Stomach smooth muscle (tissue), 2 donors: ENCODE results near the gene TMEM39A.

Source experiments
- H3K27ac ChIP-seq: one replicate; pipeline ENCODE4 v1.7.0; 2013; ENCODE audit warnings: mild to moderate bottlenecking, low read length, inconsistent platforms
- H3K27me3 ChIP-seq, 2 donors: one replicate each; pipeline ENCODE4 v1.7.0; 2013; ENCODE audit warnings: low read length in 2 of 2; ENCODE audit not compliant: insufficient read depth in 2 of 2, control insufficient read depth in 1 of 2
- H3K36me3 ChIP-seq, 2 donors: one replicate each; pipeline ENCODE4 v1.7.0; 2013; ENCODE audit warnings: low read length in 2 of 2; ENCODE audit not compliant: control insufficient read depth in 2 of 2, insufficient read depth in 2 of 2
- H3K4me1 ChIP-seq: one replicate; pipeline ENCODE4 v1.7.0; 2013; ENCODE audit warnings: low read length; ENCODE audit not compliant: control insufficient read depth, insufficient read depth
- H3K4me3 ChIP-seq, 2 donors: one replicate each; pipeline ENCODE4 v1.7.0; 2013; ENCODE audit warnings: low read length in 2 of 2
- H3K9ac ChIP-seq, 2 donors: one replicate each; pipeline ENCODE4 v1.7.0; 2013; ENCODE audit warnings: low read length in 2 of 2, mild to moderate bottlenecking in 1 of 2
- H3K9me3 ChIP-seq, 2 donors: one replicate each; pipeline ENCODE4 v1.7.0; 2013; ENCODE audit warnings: low read length in 2 of 2; ENCODE audit not compliant: control insufficient read depth in 2 of 2
- donor health status: healthy.
- donor health status: Pancreatic carcinoma.

The TMEM39A gene, protein sequence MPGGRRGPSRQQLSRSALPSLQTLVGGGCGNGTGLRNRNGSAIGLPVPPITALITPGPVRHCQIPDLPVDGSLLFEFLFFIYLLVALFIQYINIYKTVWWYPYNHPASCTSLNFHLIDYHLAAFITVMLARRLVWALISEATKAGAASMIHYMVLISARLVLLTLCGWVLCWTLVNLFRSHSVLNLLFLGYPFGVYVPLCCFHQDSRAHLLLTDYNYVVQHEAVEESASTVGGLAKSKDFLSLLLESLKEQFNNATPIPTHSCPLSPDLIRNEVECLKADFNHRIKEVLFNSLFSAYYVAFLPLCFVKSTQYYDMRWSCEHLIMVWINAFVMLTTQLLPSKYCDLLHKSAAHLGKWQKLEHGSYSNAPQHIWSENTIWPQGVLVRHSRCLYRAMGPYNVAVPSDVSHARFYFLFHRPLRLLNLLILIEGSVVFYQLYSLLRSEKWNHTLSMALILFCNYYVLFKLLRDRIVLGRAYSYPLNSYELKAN

DNA sequence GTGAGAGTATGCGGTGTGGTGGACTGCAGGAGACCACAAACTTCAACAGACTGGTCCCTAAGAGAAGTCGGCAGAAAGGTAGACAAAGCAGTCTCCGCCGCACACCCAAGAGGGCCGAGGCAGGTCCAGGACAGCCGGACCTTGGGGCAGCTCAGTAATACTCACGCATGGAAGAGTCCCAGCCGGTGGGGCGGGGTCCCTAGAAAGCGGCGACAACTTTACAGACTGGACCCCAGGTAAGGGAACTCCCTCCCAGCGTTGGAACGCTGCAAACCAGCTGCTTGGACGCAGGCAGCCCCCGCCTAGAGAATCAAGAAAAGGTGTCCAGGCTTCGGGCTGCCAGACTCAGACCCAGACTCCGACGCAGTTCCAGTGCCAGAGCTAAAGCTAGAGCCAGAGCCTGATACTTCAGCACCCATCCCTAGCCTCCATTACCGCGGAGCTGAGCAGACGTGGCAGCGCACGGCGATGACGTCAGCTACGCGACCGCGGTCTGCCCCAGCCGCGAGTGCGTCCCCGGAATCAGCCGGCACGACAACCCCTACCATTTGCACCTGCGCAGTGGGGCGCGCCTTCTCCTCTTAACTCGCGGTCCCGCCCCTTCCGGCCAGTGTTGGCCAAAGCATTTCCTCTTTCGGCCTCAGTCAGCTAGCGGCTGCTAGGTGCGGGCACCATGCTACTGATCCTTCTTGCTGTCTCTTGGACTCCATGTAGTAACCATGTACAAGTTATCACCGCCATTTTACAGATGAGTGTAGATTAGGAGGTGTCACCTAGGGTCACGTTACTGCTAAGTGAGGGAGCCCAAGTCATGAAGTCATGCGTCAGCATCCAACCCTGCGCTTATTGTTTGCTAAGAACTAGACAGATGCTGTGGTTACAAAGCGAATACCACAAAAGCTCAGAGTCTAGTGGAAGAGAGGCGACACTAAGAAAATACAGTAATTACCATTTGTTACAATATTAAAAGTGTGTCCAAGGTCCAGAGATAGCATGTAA, at the start of gene TMEM39A:
TSS of gene TMEM39A (minus strand) at position 445 of the 999 bp plus-strand sequence. CDS start 1,541 bp downstream, outside the sequence.
- Histone ChIP-seq H3K4me1 (peaks cover 10% of the 10 kb centered on the region), H3K27ac (peak within 1 kb of the TSS; percentile 85), H3K36me3 (peaks cover 5 to 8% of the 10 kb centered on the region in 2 donors), H3K27me3 (no peaks in the 10 kb centered on the region), H3K4me3 (peak within 1 kb of the TSS; percentile 99 to 100), H3K9me3 (no peaks in the 10 kb centered on the region), H3K9ac (peak within 1 kb of the TSS; percentile 96 to 98)

DNA sequence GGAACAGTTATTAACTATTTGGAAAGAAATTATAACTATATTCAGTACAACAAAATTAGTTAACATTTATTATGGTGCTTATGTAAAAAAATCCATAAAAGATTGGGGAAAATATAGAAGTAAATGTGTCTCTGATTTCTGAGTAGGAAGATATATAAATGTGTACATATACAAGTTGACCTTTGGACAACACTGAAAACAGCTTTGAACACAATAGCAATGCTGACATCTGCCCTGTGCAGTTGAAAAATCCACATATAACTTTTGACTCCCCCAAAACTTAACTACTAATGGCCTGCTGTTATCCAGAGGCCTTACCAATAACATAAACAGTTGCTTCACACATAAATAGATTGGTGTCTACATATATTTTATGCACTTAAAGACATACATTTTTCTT, 47.3 kb upstream of the TMEM39A start:
- Histone ChIP-seq H3K36me3 (peaks cover 11 to 24% of the 10 kb centered on the region in 2 donors), H3K27ac (no peak overlapping the region), H3K4me3 (no peak overlapping the region), H3K4me1 (no peaks in the 10 kb centered on the region), H3K9me3 (no peaks in the 10 kb centered on the region), H3K27me3 (no peaks in the 10 kb centered on the region), H3K9ac (no peak overlapping the region)

DNA sequence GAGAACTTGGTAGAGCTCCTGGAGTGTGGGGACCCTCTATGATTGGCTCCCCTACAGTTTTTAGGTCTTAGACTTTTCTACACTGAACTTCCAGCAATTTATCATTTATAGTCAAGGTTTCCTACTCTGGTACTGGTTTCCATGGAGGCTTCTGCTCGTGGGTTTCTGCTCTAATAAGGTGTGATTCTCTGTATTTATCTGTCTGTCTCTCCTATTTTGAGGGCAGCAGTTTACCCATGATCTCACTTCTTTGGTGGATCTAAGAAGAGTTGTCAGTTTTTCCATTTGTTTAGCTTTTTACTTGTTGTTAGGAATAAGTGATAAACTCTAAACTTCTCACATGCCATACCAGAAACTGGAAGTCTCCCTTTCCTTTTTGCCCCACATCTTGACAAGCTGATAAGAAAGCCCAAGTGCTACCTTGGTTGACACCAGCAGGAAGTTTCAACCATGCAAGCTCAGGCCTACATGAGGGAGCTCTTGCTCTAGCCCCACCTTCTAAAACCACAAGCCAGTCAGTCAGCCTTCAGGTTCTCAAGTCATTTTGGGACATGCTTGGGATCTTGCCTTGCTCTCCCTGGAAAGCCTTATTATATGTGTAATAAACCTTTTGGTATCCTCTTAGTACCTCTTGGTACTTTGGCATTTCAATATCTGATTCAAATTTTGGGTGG, 44.9 kb upstream of the TMEM39A start:
- Histone ChIP-seq H3K9ac (no peak overlapping the region), H3K9me3 (no peaks in the 10 kb centered on the region), H3K4me3 (no peak overlapping the region), H3K27me3 (no peaks in the 10 kb centered on the region), H3K36me3 (peaks cover 10 to 28% of the 10 kb centered on the region in 2 donors), H3K4me1 (no peaks in the 10 kb centered on the region), H3K27ac (no peak overlapping the region)

DNA sequence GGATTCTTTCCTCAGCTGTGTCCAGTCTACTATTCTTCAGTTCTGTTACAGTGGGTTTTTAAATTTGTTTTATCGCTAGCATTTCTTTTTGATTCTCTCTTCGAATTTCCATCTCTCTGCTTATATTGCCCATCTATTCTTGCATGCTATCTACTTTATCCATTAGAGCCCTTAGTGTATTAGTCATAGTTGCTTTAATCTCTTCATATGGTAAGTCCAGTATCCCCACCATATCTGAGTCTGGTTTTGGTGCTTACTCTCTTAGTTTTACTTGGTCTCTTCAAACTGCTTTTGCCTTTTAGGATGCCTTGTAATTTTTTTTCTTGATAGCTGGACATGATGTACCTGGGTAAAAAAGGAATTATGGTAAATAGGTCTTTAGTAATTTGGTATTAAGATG, 44.0 kb upstream of the TMEM39A start:
- Histone ChIP-seq H3K27ac (no peak overlapping the region), H3K9me3 (no peaks in the 10 kb centered on the region), H3K27me3 (no peaks in the 10 kb centered on the region), H3K9ac (no peak overlapping the region), H3K36me3 (peaks cover 7 to 29% of the 10 kb centered on the region in 2 donors), H3K4me1 (no peaks in the 10 kb centered on the region), H3K4me3 (no peak overlapping the region)

DNA sequence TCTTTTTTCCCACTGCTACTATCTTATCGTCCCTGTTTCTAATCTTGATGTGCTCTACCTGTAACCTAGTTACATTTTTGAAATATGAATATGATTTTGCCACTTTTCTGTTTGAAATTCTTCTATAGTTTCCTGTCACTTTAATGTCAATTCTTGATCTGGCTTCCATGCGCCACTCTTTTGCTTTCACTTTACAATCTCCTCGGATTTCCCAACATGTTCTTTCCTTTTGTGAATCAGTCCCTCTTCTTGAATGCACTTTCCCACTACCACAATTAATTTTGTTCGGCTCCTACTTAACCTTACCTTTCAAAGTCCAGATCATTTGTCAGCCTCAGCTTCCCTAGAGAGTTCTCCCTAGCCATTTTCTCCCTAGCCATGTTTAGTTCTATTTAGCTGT, 43.2 kb upstream of the TMEM39A start:
- no peak overlapping the region for H3K9ac ChIP-seq
- H3K27ac ChIP-seq: no peak overlapping the region
- H3K4me1 ChIP-seq: no peaks in the 10 kb centered on the region
- H3K9me3 ChIP-seq: no peaks in the 10 kb centered on the region
- H3K36me3 ChIP-seq: peaks cover 7 to 29% of the 10 kb centered on the region in 2 donors
- H3K4me3 ChIP-seq: no peak overlapping the region
- H3K27me3 ChIP-seq: no peaks in the 10 kb centered on the region

DNA sequence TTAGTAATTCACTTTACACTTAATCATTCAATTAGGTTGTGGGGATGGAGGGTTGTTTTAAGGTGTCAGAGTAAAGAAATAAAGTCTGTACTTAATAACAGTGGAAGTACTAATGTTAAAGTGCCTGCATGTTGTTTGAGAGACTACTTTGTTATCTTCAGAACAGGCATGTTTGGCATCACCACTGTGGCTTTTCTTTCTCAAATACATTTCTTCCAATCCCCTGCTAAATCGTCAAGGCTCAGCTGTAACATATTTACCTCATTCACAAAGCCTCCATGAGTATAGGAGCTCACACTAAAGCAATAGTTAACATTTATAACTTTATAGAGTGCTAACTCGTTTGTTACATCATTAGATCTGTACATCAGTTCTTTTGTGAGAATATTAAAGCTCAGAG, 37.5 kb upstream of the TMEM39A start:
- H3K27me3 ChIP-seq: no peaks in the 10 kb centered on the region
- peaks cover 6% of the 10 kb centered on the region for H3K4me1 ChIP-seq
- no peak overlapping the region for H3K27ac ChIP-seq
- H3K9me3 ChIP-seq: no peaks in the 10 kb centered on the region
- H3K36me3 ChIP-seq: peaks cover 6 to 16% of the 10 kb centered on the region in 2 donors
- H3K9ac ChIP-seq: peak overlapping the region; percentile 3
- H3K4me3 ChIP-seq: peak overlapping the region; percentile 5 to 36

DNA sequence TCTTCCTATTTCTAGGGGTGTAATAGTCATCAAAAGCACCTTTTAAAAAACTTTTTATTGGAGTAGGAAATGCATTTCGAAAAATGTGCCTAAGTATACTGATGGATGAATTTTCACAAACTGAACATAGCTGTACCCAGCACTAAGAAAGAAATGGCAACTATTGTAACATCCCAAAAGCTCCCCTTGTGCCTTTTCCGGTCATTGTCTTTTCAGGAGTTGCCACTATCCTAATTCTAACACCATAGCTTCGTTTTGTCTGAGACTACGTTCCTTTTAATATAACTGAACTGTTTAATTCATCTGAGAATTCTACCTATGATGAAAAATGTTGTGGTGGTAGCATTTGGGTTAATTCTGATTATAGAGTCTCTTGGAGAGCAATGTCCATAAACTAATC, 36.9 kb upstream of the TMEM39A start:
- Histone ChIP-seq H3K4me1 (peaks cover 6% of the 10 kb centered on the region), H3K4me3 (peak overlapping the region; percentile 5 to 100), H3K27ac (no peak overlapping the region)

DNA sequence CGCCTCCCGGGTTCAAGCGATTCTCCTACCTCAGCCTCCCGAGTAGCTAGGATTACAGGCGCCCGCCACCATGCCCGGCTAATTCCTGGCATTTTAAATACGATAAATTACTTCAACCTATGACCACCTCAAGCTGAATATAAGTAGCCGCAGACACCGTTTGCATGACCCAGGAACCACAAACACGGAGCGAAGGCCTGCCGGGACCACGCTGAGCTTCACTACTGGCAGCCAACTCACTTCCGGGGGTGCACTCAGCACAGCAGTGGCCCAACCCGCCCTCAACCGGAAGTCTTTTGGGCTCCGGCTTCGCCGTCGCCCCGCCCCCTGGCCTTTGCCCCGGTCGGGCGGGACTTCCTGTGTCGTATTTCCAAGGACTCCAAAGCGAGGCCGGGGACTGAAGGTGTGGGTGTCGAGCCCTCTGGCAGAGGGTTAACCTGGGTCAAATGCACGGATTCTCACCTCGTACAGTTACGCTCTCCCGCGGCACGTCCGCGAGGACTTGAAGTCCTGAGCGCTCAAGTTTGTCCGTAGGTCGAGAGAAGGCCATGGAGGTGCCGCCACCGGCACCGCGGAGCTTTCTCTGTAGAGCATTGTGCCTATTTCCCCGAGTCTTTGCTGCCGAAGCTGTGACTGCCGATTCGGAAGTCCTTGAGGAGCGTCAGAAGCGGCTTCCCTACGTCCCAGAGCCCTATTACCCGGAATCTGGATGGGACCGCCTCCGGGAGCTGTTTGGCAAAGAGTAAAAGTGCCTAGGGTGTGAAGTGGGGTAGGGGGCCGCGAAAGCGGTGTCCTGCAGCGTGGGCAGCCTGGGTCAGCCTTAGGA, 35.0 kb upstream of the TMEM39A start, which contains the start of gene TIMMDC1:
TSS of gene TIMMDC1 (plus strand) at position 362 of the 826 bp plus-strand sequence. CDS start at position 549, 187 bp downstream.
- Histone ChIP-seq H3K36me3 (peaks cover 0 to 2% of the 10 kb centered on the region in 2 donors), H3K27ac (peak within 1 kb of the TSS; percentile 97), H3K9me3 (no peaks in the 10 kb centered on the region), H3K4me1 (peaks cover 6% of the 10 kb centered on the region), H3K9ac (peak within 1 kb of the TSS; percentile 100), H3K27me3 (no peaks in the 10 kb centered on the region), H3K4me3 (peak within 1 kb of the TSS; percentile 99 to 100)

More for the DNA sequence above, 36.9 kb upstream of the TMEM39A start:
- H3K9me3 ChIP-seq: no peaks in the 10 kb centered on the region
- H3K27me3 ChIP-seq: no peaks in the 10 kb centered on the region
- H3K36me3 ChIP-seq: peaks cover 3 to 12% of the 10 kb centered on the region in 2 donors
- peak overlapping the region; percentile 3 for H3K9ac ChIP-seq

DNA sequence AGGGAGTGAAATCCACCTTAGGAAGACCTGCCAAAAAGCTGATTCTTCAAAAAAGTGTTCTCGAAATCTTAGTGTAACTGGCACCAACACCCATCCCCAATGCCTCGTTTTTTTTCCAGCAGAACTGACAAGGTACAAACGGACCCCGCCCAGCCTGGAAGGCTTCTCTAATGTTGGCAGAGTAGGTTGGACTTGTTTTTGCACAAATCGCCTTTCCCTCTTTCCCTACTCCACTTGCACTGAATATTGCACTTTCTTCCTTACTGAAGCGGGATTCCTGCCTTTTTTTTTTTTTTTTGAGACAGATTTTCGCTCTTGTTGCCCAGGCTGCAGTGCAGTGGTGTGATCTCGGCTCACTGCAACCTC, 34.4 kb upstream of the TMEM39A start:
- Histone ChIP-seq H3K27me3 (no peaks in the 10 kb centered on the region), H3K4me1 (peaks cover 6% of the 10 kb centered on the region), H3K27ac (peak overlapping the region; percentile 97), H3K9ac (peak overlapping the region; percentile 48 to 100), H3K9me3 (no peaks in the 10 kb centered on the region), H3K36me3 (no peaks in the 10 kb centered on the region), H3K4me3 (peak overlapping the region; percentile 99 to 100)
